Neural cell (in vitro differentiated cells): ENCODE measurements around the gene NFYC. TPM values are rescaled to one million over a fixed set of nuclear protein-coding genes. Genes with fewer than 3 reads are reported as not detected.

Experiments
- H2AFZ ChIP-seq: fragments of 200-600, 300-800 bp; sonication (generic), shearing (Covaris generic); 2 replicates; pipeline ENCODE4 v1.6.0; 2014; ENCODE audit warnings: low read depth, mild to moderate bottlenecking, antibody characterized with exemption, low read length, moderate library complexity
- H3F3A ChIP-seq: fragments of 200-600 bp; shearing (Covaris generic); 2 replicates; pipeline ENCODE4 v1.6.1; 2016; ENCODE audit warnings: mild to moderate bottlenecking, moderate library complexity, mixed read lengths, antibody characterized with exemption, low read length; ENCODE audit not compliant: insufficient read depth, poor library complexity, severe bottlenecking
- H3K27ac ChIP-seq: fragments of 200-600, 300-800 bp; sonication (generic), shearing (Covaris generic); 2 replicates; pipeline ENCODE4 v1.5.1; 2014; ENCODE audit warnings: mild to moderate bottlenecking, low read length, moderate library complexity
- H3K27me3 ChIP-seq: fragments of 300-800, 200-600 bp; sonication (generic), shearing (Covaris generic); 2 replicates; pipeline ENCODE4 v1.6.0; 2014; ENCODE audit warnings: mild to moderate bottlenecking, low read depth, low read length, moderate library complexity; ENCODE audit not compliant: insufficient read depth
- H3K36me3 ChIP-seq: fragments of 300-800, 200-600 bp; sonication (generic), shearing (Covaris generic); 2 replicates; pipeline ENCODE4 v1.5.1; 2014; ENCODE audit warnings: mild to moderate bottlenecking, antibody characterized with exemption, low read length, moderate library complexity; ENCODE audit not compliant: insufficient read depth
- H3K4me2 ChIP-seq: fragments of 300-800, 200-600 bp; sonication (generic), shearing (Covaris generic); 2 replicates; pipeline ENCODE4 v1.6.0; 2014; ENCODE audit warnings: mild to moderate bottlenecking, low read length
- H3K4me3 ChIP-seq: fragments of 300-800, 200-600 bp; sonication (generic), shearing (Covaris generic); 2 replicates; pipeline ENCODE4 v1.5.1; 2014; ENCODE audit warnings: mild to moderate bottlenecking, low read length, moderate library complexity
- H3K79me2 ChIP-seq: fragments of 200-600 bp; shearing (Covaris generic); replicated peaks from 2 replicates; pipeline ENCODE4 v1.6.0; 2014; ENCODE audit warnings: mild to moderate bottlenecking, low read length, moderate library complexity; ENCODE audit not compliant: insufficient read depth
- H3K9ac ChIP-seq: fragments of 300-800, 200-600 bp; sonication (generic), shearing (Covaris generic); 2 replicates; pipeline ENCODE4 v1.6.1; 2016; ENCODE audit warnings: mild to moderate bottlenecking, low read length, mixed read lengths
- H3K9me2 ChIP-seq: fragments of 200-600 bp; shearing (Covaris generic); 2 replicates; pipeline ENCODE4 v1.6.1; 2016; ENCODE audit warnings: mild to moderate bottlenecking, low read length, mixed read lengths; ENCODE audit not compliant: insufficient read depth
- H3K9me3 ChIP-seq: fragments of 200-600, 300-800 bp; sonication (generic), shearing (Covaris generic); 2 replicates; pipeline ENCODE4 v1.6.1; 2016; ENCODE audit warnings: mild to moderate bottlenecking, mixed run types, low read length, moderate library complexity, mixed read lengths
- H4K20me1 ChIP-seq: fragments of 200-600 bp; shearing (Covaris generic); 2 replicates; pipeline ENCODE4 v1.6.1; 2016; ENCODE audit warnings: mild to moderate bottlenecking, mixed run types; ENCODE audit not compliant: insufficient read depth
- EP300 ChIP-seq: fragments of 450-650 bp; conservative IDR thresholded peaks from 2 replicates; pipeline ENCODE4 v1.6.1; 2014; ENCODE audit warnings: antibody characterized with exemption, mild to moderate bottlenecking, moderate library complexity; ENCODE audit not compliant: poor library complexity, severe bottlenecking
- EZH2 ChIP-seq: fragments of 200-600, 300-800 bp; shearing (Covaris generic), sonication (generic); IDR thresholded peaks from 2 replicates; pipeline ENCODE4 v1.6.1; 2014; ENCODE audit warnings: antibody characterized with exemption, low read length, borderline replicate concordance, mild to moderate bottlenecking; ENCODE audit not compliant: insufficient read depth, poor library complexity, severe bottlenecking
- MXI1 ChIP-seq: fragments of 450-650 bp; conservative IDR thresholded peaks from 2 replicates; pipeline ENCODE4 v1.6.1; 2014; ENCODE audit warnings: antibody characterized with exemption, mild to moderate bottlenecking; ENCODE audit not compliant: poor library complexity, severe bottlenecking
- POLR2AphosphoS5 ChIP-seq: IDR thresholded peaks from 2 replicates; pipeline ENCODE4 v1.6.1; 2012
- RAD21 ChIP-seq: fragments of 450-650 bp; conservative IDR thresholded peaks from 2 replicates; pipeline ENCODE4 v1.6.1; 2014; ENCODE audit warnings: antibody characterized with exemption, mild to moderate bottlenecking, moderate library complexity
- SMC3 ChIP-seq: fragments of 450-650 bp; conservative IDR thresholded peaks from 2 replicates; pipeline ENCODE4 v1.6.1; 2014; ENCODE audit warnings: antibody characterized with exemption, mild to moderate bottlenecking, moderate library complexity; ENCODE audit not compliant: poor library complexity
- TAF1 ChIP-seq: IDR thresholded peaks from 2 replicates; pipeline ENCODE4 v1.6.1; 2012; ENCODE audit warnings: low read depth
- polyA plus RNA-seq: library from polyadenylated mRNA; depleted of rRNA; stranded (reverse); fragments of >200 nt; gene quantifications from 2 replicates; pipeline ENCODE4 v1.2.3, GENCODE V29; 2014
- TF ChIP-seq, protein P1 (sequence below): IDR thresholded peaks from 2 replicates; pipeline ENCODE4 v1.6.1; 2012; ENCODE audit warnings: borderline replicate concordance
- TF ChIP-seq, protein P2 (sequence below): fragments of 450-650 bp; IDR thresholded peaks from 2 replicates; pipeline ENCODE4 v1.5.1; 2014; ENCODE audit warnings: antibody characterized with exemption, mild to moderate bottlenecking, moderate library complexity; ENCODE audit not compliant: poor library complexity, severe bottlenecking

Gene NFYC
- polyA plus RNA-seq, 1 donor from 2014 or later, result 66.0 TPM

DNA sequence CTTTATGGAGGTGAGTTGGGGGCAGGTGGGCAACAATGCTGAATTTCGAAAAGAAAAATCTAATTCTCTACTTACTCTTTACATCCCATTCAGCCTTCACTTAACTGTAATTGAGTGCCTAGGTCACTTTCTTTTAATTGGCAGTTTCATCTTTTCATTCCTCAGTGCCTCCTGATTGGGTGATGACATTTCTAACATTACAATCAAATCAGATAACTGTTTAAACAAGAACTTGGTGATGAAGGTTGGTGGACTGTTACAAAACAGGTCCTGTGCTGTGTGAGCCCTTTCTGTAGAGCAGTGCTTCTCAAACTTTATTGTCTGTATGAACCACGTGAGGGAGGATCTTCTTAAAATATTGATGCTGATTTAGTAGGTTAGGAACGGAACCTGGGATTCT lies 51.9 kb downstream of the NFYC start:
- no peaks in the 10 kb centered on the region for H3K9me3 ChIP-seq
- H3K27me3 ChIP-seq, result no peaks in the 10 kb centered on the region
- no peaks in the 10 kb centered on the region for H3K9me2 ChIP-seq
- no peak overlapping the region for H3K4me2 ChIP-seq
- no peaks in the 10 kb centered on the region for H3F3A ChIP-seq
- no peaks in the 10 kb centered on the region for H4K20me1 ChIP-seq
- H2AFZ ChIP-seq, result no peak overlapping the region
- H3K36me3 ChIP-seq, result peaks cover 18% of the 10 kb centered on the region
- no peak overlapping the region for H3K27ac ChIP-seq
- H3K9ac ChIP-seq, result no peak overlapping the region
- H3K79me2 ChIP-seq, result peaks cover 13% of the 10 kb centered on the region
- H3K4me3 ChIP-seq, result no peak overlapping the region
- TF ChIP-seq RAD21, result no peak
- TF ChIP-seq, protein P1, sequence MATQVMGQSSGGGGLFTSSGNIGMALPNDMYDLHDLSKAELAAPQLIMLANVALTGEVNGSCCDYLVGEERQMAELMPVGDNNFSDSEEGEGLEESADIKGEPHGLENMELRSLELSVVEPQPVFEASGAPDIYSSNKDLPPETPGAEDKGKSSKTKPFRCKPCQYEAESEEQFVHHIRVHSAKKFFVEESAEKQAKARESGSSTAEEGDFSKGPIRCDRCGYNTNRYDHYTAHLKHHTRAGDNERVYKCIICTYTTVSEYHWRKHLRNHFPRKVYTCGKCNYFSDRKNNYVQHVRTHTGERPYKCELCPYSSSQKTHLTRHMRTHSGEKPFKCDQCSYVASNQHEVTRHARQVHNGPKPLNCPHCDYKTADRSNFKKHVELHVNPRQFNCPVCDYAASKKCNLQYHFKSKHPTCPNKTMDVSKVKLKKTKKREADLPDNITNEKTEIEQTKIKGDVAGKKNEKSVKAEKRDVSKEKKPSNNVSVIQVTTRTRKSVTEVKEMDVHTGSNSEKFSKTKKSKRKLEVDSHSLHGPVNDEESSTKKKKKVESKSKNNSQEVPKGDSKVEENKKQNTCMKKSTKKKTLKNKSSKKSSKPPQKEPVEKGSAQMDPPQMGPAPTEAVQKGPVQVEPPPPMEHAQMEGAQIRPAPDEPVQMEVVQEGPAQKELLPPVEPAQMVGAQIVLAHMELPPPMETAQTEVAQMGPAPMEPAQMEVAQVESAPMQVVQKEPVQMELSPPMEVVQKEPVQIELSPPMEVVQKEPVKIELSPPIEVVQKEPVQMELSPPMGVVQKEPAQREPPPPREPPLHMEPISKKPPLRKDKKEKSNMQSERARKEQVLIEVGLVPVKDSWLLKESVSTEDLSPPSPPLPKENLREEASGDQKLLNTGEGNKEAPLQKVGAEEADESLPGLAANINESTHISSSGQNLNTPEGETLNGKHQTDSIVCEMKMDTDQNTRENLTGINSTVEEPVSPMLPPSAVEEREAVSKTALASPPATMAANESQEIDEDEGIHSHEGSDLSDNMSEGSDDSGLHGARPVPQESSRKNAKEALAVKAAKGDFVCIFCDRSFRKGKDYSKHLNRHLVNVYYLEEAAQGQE, result no peak
- TF ChIP-seq, protein P2, sequence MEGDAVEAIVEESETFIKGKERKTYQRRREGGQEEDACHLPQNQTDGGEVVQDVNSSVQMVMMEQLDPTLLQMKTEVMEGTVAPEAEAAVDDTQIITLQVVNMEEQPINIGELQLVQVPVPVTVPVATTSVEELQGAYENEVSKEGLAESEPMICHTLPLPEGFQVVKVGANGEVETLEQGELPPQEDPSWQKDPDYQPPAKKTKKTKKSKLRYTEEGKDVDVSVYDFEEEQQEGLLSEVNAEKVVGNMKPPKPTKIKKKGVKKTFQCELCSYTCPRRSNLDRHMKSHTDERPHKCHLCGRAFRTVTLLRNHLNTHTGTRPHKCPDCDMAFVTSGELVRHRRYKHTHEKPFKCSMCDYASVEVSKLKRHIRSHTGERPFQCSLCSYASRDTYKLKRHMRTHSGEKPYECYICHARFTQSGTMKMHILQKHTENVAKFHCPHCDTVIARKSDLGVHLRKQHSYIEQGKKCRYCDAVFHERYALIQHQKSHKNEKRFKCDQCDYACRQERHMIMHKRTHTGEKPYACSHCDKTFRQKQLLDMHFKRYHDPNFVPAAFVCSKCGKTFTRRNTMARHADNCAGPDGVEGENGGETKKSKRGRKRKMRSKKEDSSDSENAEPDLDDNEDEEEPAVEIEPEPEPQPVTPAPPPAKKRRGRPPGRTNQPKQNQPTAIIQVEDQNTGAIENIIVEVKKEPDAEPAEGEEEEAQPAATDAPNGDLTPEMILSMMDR, result no peak
- no peak for TF ChIP-seq TAF1
- no peak for TF ChIP-seq EZH2
- TF ChIP-seq EP300, result no peak
- TF ChIP-seq MXI1, result no peak
- no peak for TF ChIP-seq POLR2AphosphoS5
- no peak for TF ChIP-seq SMC3

DNA sequence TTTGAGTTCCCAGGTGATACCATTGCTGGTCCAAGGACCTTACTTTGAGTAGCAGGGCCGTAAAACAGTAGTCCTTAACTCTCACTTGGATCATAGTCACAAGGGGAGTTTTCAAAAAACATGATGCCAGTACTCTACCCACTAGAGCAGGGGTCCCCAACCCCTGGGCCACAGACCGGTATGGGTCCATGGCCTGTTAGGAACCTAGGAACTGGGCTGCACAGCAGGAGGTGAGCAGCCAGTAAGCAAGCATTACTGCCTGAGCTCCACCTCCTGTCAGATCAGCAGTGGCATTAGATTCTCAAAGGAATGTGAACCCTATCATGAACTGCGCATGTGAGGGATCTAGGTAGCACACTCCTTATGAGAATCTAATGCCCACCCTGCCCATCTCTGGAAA lies 52.4 kb downstream of the NFYC start:
- H3K36me3 ChIP-seq, result peaks cover 22% of the 10 kb centered on the region
- H3K4me2 ChIP-seq, result no peak overlapping the region
- H4K20me1 ChIP-seq, result no peaks in the 10 kb centered on the region
- H3K9me2 ChIP-seq, result no peaks in the 10 kb centered on the region
- no peak overlapping the region for H3K9ac ChIP-seq
- no peak overlapping the region for H3K4me3 ChIP-seq
- H3K27ac ChIP-seq, result no peak overlapping the region
- TF ChIP-seq EP300, result no peak
- H2AFZ ChIP-seq, result no peak overlapping the region
- H3F3A ChIP-seq, result no peaks in the 10 kb centered on the region
- H3K79me2 ChIP-seq, result peaks cover 13% of the 10 kb centered on the region
- H3K9me3 ChIP-seq, result no peaks in the 10 kb centered on the region
- no peaks in the 10 kb centered on the region for H3K27me3 ChIP-seq

DNA sequence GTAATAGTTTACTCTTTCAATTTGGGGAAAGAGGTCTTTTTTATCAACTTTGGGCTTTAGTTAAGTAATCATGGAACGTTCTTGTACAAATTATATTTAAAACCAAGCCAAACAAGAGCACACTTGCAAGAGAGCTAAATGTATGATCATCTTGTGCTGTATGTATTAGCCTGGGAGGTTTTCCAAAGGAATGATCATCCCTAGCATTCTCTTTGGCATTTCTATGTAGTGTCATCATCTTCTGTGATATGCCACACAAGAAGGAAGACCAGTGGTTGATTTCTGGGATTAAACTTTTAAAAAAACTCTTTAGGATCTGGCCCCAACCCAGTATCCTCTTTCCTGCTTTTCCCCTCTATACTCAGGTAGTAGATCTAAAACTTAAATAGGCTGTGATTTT lies 53.7 kb downstream of the NFYC start:
- no peak overlapping the region for H3K27ac ChIP-seq
- no peaks in the 10 kb centered on the region for H4K20me1 ChIP-seq
- no peak overlapping the region for H3K4me3 ChIP-seq
- TF ChIP-seq RAD21 (no peak), EP300 (no peak), TAF1 (no peak), SMC3 (no peak), EZH2 (no peak), MXI1 (no peak), POLR2AphosphoS5 (no peak)
- TF ChIP-seq, protein P2, result no peak
- TF ChIP-seq, protein P1, result no peak
- H3K9me3 ChIP-seq, result no peaks in the 10 kb centered on the region
- H3K9me2 ChIP-seq, result no peaks in the 10 kb centered on the region
- H3K4me2 ChIP-seq, result no peak overlapping the region
- no peak overlapping the region for H2AFZ ChIP-seq
- no peak overlapping the region for H3K9ac ChIP-seq
- no peaks in the 10 kb centered on the region for H3K27me3 ChIP-seq
- H3K79me2 ChIP-seq, result peaks cover 13% of the 10 kb centered on the region
- no peaks in the 10 kb centered on the region for H3F3A ChIP-seq
- peaks cover 18% of the 10 kb centered on the region for H3K36me3 ChIP-seq
